GM12878 (cell line): ENCODE measurements around the gene ACSM4. TPM values are rescaled to one million over a fixed set of nuclear protein-coding genes. Genes with fewer than 3 reads are reported as not detected.

Experiments
- ATAC-seq: fragments of 200-7000 bp; cut with Tn5 transposase; 3 replicates; pipeline ENCODE4 v1.9.1; 2020; ENCODE audit warnings: mild to moderate bottlenecking, moderate library complexity
- BruUV-seq: library from RNA; stranded (reverse); fragments of 400-500 nt; replicated peaks from 2 replicates; lab custom pipeline; 2021; lab: Mats Ljungman, UMichigan
- CTCF ChIA-PET: fragments of 300-600 bp; sonication (Branson Sonifier 250); formaldehyde crosslinking; extraction: SDS; loops from one replicate; lab custom pipeline; 2021; ENCODE audit warnings: inconsistent platforms; lab: Yijun Ruan, JAX
- POLR2A ChIA-PET: fragments of 350-600 bp; formaldehyde crosslinking; extraction: SDS; loops from one replicate; lab custom pipeline; 2021; ENCODE audit warnings: inconsistent platforms; lab: Charles Lee
- RAD21 ChIA-PET: fragments of 300-600 bp; sonication (Branson Sonifier 250); formaldehyde crosslinking; loops from one replicate; lab custom pipeline; 2023; ENCODE audit warnings: antibody characterized with exemption; ENCODE audit not compliant: unreplicated experiment; lab: Charles Lee
- SMC1A ChIA-PET: fragments of 300-600 bp; sonication (Branson Sonifier 250); formaldehyde crosslinking; loops from one replicate; lab custom pipeline; 2023; ENCODE audit not compliant: unreplicated experiment, uncharacterized antibody; lab: Charles Lee
- DNase-seq: peaks from one replicate; pipeline ENCODE4 v3.0.0-alpha.2; 2011; ENCODE audit warnings: low read depth, low spot score
- FAIRE-seq: peaks from 3 replicates; lab custom pipeline; 2011; peaks lifted over from hg19 to GRCh38; lab: Jason Lieb, UNC
- H2AFZ ChIP-seq: 2 replicates; pipeline ENCODE4 v1.6.0; 2011; ENCODE audit warnings: low read depth, low read length, control low read depth; ENCODE audit not compliant: control insufficient read depth
- H3K27ac ChIP-seq: 2 replicates; pipeline ENCODE4 v1.5.1; 2011; ENCODE audit warnings: control low read depth; ENCODE audit not compliant: control insufficient read depth, insufficient read depth
- H3K27me3 ChIP-seq, 2 experiments: replicated peaks in 1 of 2; 2 replicates each; pipeline versions ENCODE4 v1.6.0 to v1.6.1; 2011; ENCODE audit warnings: low read length in 1 of 2; ENCODE audit not compliant: control insufficient read depth in 2 of 2, insufficient read depth in 2 of 2
- H3K36me3 ChIP-seq, 2 experiments: 2 replicates each; pipeline ENCODE4 v1.5.1; 2011; ENCODE audit warnings: low read length in 1 of 2; ENCODE audit not compliant: control insufficient read depth in 2 of 2, insufficient read depth in 2 of 2
- H3K4me1 ChIP-seq: 2 replicates; pipeline ENCODE4 v1.6.1; 2011; ENCODE audit warnings: mild to moderate bottlenecking, low read length, moderate library complexity, mixed read lengths; ENCODE audit not compliant: control insufficient read depth, insufficient read depth
- H3K4me2 ChIP-seq: 2 replicates; pipeline ENCODE4 v1.6.0; 2011; ENCODE audit warnings: control low read depth; ENCODE audit not compliant: control insufficient read depth, insufficient read depth
- H3K4me3 ChIP-seq: fragments of 200-600 bp; sonication (generic); 2 replicates; pipeline ENCODE4 v1.5.1; 2016
- H3K79me2 ChIP-seq: 2 replicates; pipeline ENCODE4 v1.6.0; 2011; ENCODE audit warnings: low read length; ENCODE audit not compliant: control insufficient read depth, insufficient read depth
- H3K9ac ChIP-seq: 2 replicates; pipeline ENCODE4 v1.8.0; 2011; ENCODE audit warnings: low read length, control low read depth, mixed read lengths; ENCODE audit not compliant: control insufficient read depth, insufficient read depth
- H3K9me3 ChIP-seq: replicated peaks from 3 replicates; pipeline ENCODE4 v1.5.1; 2011; ENCODE audit warnings: mild to moderate bottlenecking, low read length; ENCODE audit not compliant: control insufficient read depth, insufficient read depth
- H4K20me1 ChIP-seq: 2 replicates; pipeline ENCODE4 v1.6.0; 2011; ENCODE audit not compliant: control insufficient read depth, insufficient read depth
- BHLHE40 ChIP-seq, 2 experiments: fragments of 450-650 bp in 1 of 2; IDR thresholded peaks; 2 replicates each; pipeline ENCODE4 v1.6.1; 2011 to 2017; ENCODE audit warnings: low read depth in 2 of 2, borderline replicate concordance in 1 of 2, improper control_type of control experiment in 1 of 2, low read length in 1 of 2, mild to moderate bottlenecking in 1 of 2
- BMI1 ChIP-seq: fragments of 450-650 bp; IDR thresholded peaks from 2 replicates; pipeline ENCODE4 v1.6.1; 2016; ENCODE audit warnings: mild to moderate bottlenecking, moderate library complexity, borderline replicate concordance
- CBFB ChIP-seq: IDR thresholded peaks from 2 replicates; pipeline ENCODE4 v1.6.1; 2016; ENCODE audit warnings: antibody characterized with exemption, low read depth
- CHD2 ChIP-seq: IDR thresholded peaks from 2 replicates; pipeline ENCODE4 v1.6.1; 2011; ENCODE audit warnings: low read depth, low read length, improper control_type of control experiment, borderline replicate concordance
- CTCF ChIP-seq, 3 experiments: IDR thresholded peaks in 2 of 3; conservative IDR thresholded peaks in 1 of 3; 2 replicates each; pipeline ENCODE4 v1.5.1; 2011; ENCODE audit warnings: low read depth in 3 of 3, low read length in 3 of 3, mild to moderate bottlenecking in 3 of 3, control low read depth in 2 of 3, moderate library complexity in 2 of 3, inconsistent platforms in 1 of 3, mixed read lengths in 1 of 3; ENCODE audit not compliant: control insufficient read depth in 2 of 3, insufficient read depth in 1 of 3; ENCODE audit errors: extremely low read depth in 1 of 3
- E4F1 ChIP-seq: fragments of 450-650 bp; IDR thresholded peaks from 2 replicates; pipeline ENCODE4 v1.6.1; 2018; ENCODE audit warnings: borderline replicate concordance, mild to moderate bottlenecking; ENCODE audit not compliant: partially characterized antibody
- ESRRA ChIP-seq: IDR thresholded peaks from 2 replicates; pipeline ENCODE4 v1.6.1; 2012; ENCODE audit warnings: mild to moderate bottlenecking, low read length, improper control_type of control experiment
- FOXK2 ChIP-seq: fragments of 450-650 bp; IDR thresholded peaks from 2 replicates; pipeline ENCODE4 v1.6.1; 2017; ENCODE audit warnings: mild to moderate bottlenecking, moderate library complexity
- KAT2A ChIP-seq: conservative IDR thresholded peaks from 2 replicates; pipeline ENCODE4 v1.6.1; 2011; ENCODE audit warnings: low read depth, low read length; ENCODE audit not compliant: control insufficient read depth
- KLF5 ChIP-seq: fragments of 450-650 bp; IDR thresholded peaks from 2 replicates; pipeline ENCODE4 v1.6.1; 2014; ENCODE audit warnings: mild to moderate bottlenecking; ENCODE audit not compliant: partially characterized antibody
- NFIC ChIP-seq: IDR thresholded peaks from 2 replicates; pipeline ENCODE4 v1.6.1; 2012; ENCODE audit warnings: low read depth, mild to moderate bottlenecking, inconsistent platforms, low read length, moderate library complexity
- NR2C1 ChIP-seq: fragments of 450-650 bp; IDR thresholded peaks from 2 replicates; pipeline ENCODE4 v1.6.1; 2017; ENCODE audit warnings: antibody characterized with exemption, mild to moderate bottlenecking, moderate library complexity
- PKNOX1 ChIP-seq: fragments of 450-650 bp; IDR thresholded peaks from 2 replicates; pipeline ENCODE4 v1.6.1; 2016; ENCODE audit warnings: mild to moderate bottlenecking
- PML ChIP-seq: IDR thresholded peaks from 2 replicates; pipeline ENCODE4 v1.6.1; 2012; ENCODE audit warnings: low read length, inconsistent platforms
- SMAD1 ChIP-seq: fragments of 450-650 bp; IDR thresholded peaks from 2 replicates; pipeline ENCODE4 v1.6.1; 2018; ENCODE audit warnings: mild to moderate bottlenecking, low read depth; ENCODE audit not compliant: partially characterized antibody
- SPI1 ChIP-seq: IDR thresholded peaks from 2 replicates; pipeline ENCODE4 v1.6.1; 2011; ENCODE audit warnings: low read depth, mild to moderate bottlenecking, low read length, moderate library complexity, borderline replicate concordance; ENCODE audit not compliant: insufficient read depth
- YY1 ChIP-seq: IDR thresholded peaks from 2 replicates; pipeline ENCODE4 v1.6.1; 2011; ENCODE audit warnings: low read depth, mild to moderate bottlenecking, low read length
- ZNF384 ChIP-seq: IDR thresholded peaks from 2 replicates; pipeline ENCODE4 v1.6.1; 2012; ENCODE audit warnings: low read depth, mild to moderate bottlenecking, low read length, improper control_type of control experiment, borderline replicate concordance
- WGBS: methylation state at CpG from one replicate; pipeline ENCODE4 v1.1.6; 2016; ENCODE audit warnings: low lambda C conversion rate; ENCODE audit not compliant: insufficient replicate concordance, insufficient coverage; ENCODE audit errors: missing lambda C conversion rate; 5-methylcytosine and 5-hydroxymethylcytosine counted together
- in situ Hi-C: fragments of 300-500 bp; cut with MboI; formaldehyde crosslinking; loops from 9 replicates; pipeline ENCODE4 v1.14.3; 2018; ENCODE audit warnings: mixed read lengths
- intact Hi-C: fragments of 100-400 bp; cut with micrococcal nuclease; formaldehyde crosslinking; loops from one replicate; pipeline ENCODE4 v1.14.2; 2022; ENCODE audit not compliant: unreplicated experiment
- polyA plus RNA-seq, 11 experiments: library from polyadenylated mRNA; depleted of rRNA in 4 of 11; unstranded in 6 of 11; stranded (reverse) in 5 of 11; fragments of >200 nt; fragmentation: Nextera tagmentation in 4 of 11; fragmentation: Illumina TruSeq in 1 of 11; extraction: Ambion mirVana in 4 of 11; extraction: Trizol in 1 of 11; gene quantifications; 1 replicate in 1 of 11; 2 replicates in 10 of 11; pipeline versions ENCODE4 v1.2.1 to v1.2.3, GENCODE V29; 2011 to 2016; ENCODE audit warnings: inconsistent platforms in 2 of 11, missing spikeins in 2 of 11, low read depth in 1 of 11
- total RNA-seq, 4 experiments: library from RNA; depleted of rRNA in 3 of 4; stranded (reverse); fragments of >200 nt in 3 of 4; fragmentation: Illumina TruSeq in 1 of 4; extraction: Trizol in 1 of 4; gene quantifications; 2 replicates each; pipeline versions ENCODE4 v1.2.1 to v1.2.3, GENCODE V29; 2013 to 2021

ACSM4 gene
- total and polyA plus RNA-seq, 10 of the 15 experiments (the other 5 are each of a cell fraction or from before 2014, with no cell fraction given) = not detected

DNA sequence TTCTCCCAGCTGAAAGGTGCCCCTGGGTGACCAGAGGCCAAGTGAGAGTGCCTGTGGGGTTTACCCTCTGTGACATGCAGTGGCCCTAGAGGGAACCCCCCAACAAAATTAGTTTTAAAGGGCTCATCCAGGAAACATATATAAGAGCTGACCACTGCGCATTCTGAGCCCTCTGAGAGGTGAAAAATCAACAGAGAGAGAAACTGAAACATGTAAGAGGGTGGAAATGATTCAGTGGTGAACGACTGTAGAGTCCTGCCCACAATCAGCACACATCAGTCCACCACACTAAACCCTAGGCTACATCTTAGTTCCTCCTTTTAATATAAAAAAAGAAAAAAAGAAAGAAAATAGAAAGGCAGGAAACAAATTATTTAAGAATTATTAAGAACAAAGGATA lies 21.0 kb upstream of the ACSM4 start:
- DNase-seq (peak; percentile 38), FAIRE-seq (no peak), ATAC-seq (peak; percentile 99)
- Histone ChIP-seq H3K36me3 (no peaks in the 10 kb centered on the region), H3K9ac (no peak overlapping the region), H4K20me1 (no peaks in the 10 kb centered on the region), H3K9me3 (no peaks in the 10 kb centered on the region), H3K27me3 (no peaks in the 10 kb centered on the region), H3K4me3 (no peak overlapping the region), H3K79me2 (no peaks in the 10 kb centered on the region), H3K27ac (no peak overlapping the region), H2AFZ (no peak overlapping the region), H3K4me2 (0 out of 2 replicates have a peak overlapping the region, but pooled peaks have one; percentile 13), H3K4me1 (no peaks in the 10 kb centered on the region)
- SMC1A ChIA-PET = interaction anchor here (1.0 to 1.6 kb wide), 3 partner anchors 12 to 650 kb away, joined by 3 read pairs; no protein-coding TSS in a partner anchor
- POLR2A ChIA-PET = no interaction called here
- 3% methylated on average over 2 of the region's 2 CpGs for WGBS
- in situ Hi-C loops (no loop called here), intact Hi-C loops (no loop called here)
- BruUV-seq = no TSS peak
- RAD21 ChIA-PET = no interaction called here
- CTCF ChIA-PET = interaction anchor here (1.0 to 1.4 kb wide), 2 partner anchors 15 to 46 kb away, joined by 3 read pairs; no protein-coding TSS in a partner anchor
- TF ChIP-seq YY1 (no peak), SMAD1 (no peak), BMI1 (no peak), NR2C1 (no peak), ZNF384 (no peak), CBFB (no peak), KAT2A (no peak), KLF5 (no peak), CTCF (IDR thresholded peaks at IDR 0.05 in 2 of 3, conservative IDR thresholded peaks at IDR 0.05 in 1 of 3; ENCODE audit: control insufficient read depth in 2 of 3, extremely low read depth in 1 of 3, insufficient read depth in 1 of 3, low read depth in 3 of 3, low read length in 3 of 3) (no peak), FOXK2 (no peak), E4F1 (no peak), PML (no peak), ESRRA (no peak), NFIC (no peak), SPI1 (no peak), CHD2 (no peak), PKNOX1 (no peak), BHLHE40 (IDR thresholded peaks at IDR 0.05; ENCODE audit: borderline replicate concordance in 1 of 2, low read depth in 2 of 2, low read length in 1 of 2) (no peak)
